ENCODE results near the gene DDB1. TPM values are rescaled to one million over a fixed set of nuclear protein-coding genes. Genes with fewer than 3 reads are reported as not detected.

Gene DDB1
- total and polyA plus RNA-seq, 2 of the 13 experiments (the other 11 are each of a cell fraction or from before 2014, with no cell fraction given): 217 to 266 TPM

DNA sequence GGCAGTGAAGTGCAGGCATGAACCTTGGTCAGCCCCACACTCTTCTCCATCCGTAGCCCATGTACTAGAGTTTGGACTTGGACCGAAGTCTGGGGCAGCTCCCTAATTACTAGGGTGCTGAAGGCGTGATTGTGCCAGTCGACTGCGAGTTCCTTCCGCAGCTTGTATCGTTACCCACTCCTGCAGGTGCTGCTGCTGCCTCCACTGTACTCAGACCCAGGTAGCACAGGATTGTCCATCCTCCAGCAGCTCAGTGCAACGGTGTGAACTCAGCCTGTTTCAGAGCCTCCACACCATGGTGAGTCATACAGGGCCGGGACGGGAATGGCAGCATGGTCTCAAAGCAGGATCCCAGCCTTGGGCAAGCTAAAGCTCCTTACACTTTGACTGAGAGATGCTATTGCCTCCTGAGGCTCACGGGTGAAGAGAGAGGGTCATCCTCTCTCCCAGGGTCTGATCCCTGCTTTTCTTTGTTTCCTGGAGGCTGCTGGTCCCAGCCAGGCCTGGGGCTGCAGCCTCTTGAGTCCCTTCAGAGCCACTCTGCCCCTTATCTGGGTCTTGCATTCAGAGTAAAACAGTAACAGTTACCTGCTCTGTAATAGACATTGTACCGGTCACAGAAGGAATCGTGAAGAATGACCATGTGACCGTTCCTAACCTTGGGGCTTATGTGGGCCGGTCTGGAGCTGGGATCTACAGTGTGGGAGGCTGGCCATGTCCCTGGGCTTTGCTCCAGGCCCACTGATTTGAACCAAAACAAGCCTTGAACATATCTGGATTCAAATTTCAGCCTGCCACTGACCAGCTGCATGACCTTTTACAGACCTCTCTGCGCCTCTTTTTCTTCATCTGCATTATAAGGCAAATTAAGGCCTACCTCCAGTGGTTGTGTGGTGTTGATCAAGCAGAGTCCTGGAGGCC, 1.8 kb upstream of the DDB1 start (continued):
- TF ChIP-seq SRSF9 (IDR thresholded peaks at IDR 0.05; ENCODE audit: borderline replicate concordance, insufficient read depth, low read depth, low read length, poor library complexity, severe bottlenecking) (no peak), RFXAP (CRISPR knock-in tag; IDR thresholded peaks at IDR 0.05; ENCODE audit: borderline replicate concordance) (no peak), BORCS8-MEF2B (CRISPR knock-in tag; IDR thresholded peaks at IDR 0.05) (no peak; the same call in 1 of the 2 replicates), ZBTB7A (CRISPR knock-in tag; IDR thresholded peaks at IDR 0.05) (no peak), ZMYM4 (CRISPR knock-in tag; IDR thresholded peaks at IDR 0.05) (peak; percentile 54; the same call in 1 of the 2 replicates), ZNF207 (IDR thresholded peaks at IDR 0.05; ENCODE audit: borderline replicate concordance) (no peak), ZFAT (CRISPR knock-in tag; conservative IDR thresholded peaks at IDR 0.05) (no peak), ZNF431 (CRISPR knock-in tag; IDR thresholded peaks at IDR 0.05; ENCODE audit: borderline replicate concordance, low read depth) (no peak), SOX5 (CRISPR knock-in tag; IDR thresholded peaks at IDR 0.05; ENCODE audit: borderline replicate concordance) (no peak), SRY (CRISPR knock-in tag; IDR thresholded peaks at IDR 0.05) (peak; percentile 78), MZF1 (CRISPR knock-in tag; IDR thresholded peaks at IDR 0.05; ENCODE audit: borderline replicate concordance) (0 out of 2 replicates have a peak, but pooled peaks have one; percentile 74), ELF1 (CRISPR knock-in tag; IDR thresholded peaks at IDR 0.05) (no peak), ATF1 (CRISPR knock-in tag; IDR thresholded peaks at IDR 0.05) (no peak), MAZ (IDR thresholded peaks at IDR 0.05; ENCODE audit: borderline replicate concordance, low read depth, low read length) (no peak), MAZ (CRISPR knock-in tag; IDR thresholded peaks at IDR 0.05; ENCODE audit: low read depth) (0 out of 2 replicates have a peak, but pooled peaks have one; percentile 26), ZNF776 (CRISPR knock-in tag; IDR thresholded peaks at IDR 0.05) (no peak)
- TF ChIP-seq, protein P1, sequence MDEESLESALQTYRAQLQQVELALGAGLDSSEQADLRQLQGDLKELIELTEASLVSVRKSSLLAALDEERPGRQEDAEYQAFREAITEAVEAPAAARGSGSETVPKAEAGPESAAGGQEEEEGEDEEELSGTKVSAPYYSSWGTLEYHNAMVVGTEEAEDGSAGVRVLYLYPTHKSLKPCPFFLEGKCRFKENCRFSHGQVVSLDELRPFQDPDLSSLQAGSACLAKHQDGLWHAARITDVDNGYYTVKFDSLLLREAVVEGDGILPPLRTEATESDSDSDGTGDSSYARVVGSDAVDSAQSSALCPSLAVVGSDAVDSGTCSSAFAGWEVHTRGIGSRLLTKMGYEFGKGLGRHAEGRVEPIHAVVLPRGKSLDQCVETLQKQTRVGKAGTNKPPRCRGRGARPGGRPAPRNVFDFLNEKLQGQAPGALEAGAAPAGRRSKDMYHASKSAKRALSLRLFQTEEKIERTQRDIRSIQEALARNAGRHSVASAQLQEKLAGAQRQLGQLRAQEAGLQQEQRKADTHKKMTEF (CRISPR knock-in tag; IDR thresholded peaks at IDR 0.05): peak; percentile 62
- TF ChIP-seq, protein P2, sequence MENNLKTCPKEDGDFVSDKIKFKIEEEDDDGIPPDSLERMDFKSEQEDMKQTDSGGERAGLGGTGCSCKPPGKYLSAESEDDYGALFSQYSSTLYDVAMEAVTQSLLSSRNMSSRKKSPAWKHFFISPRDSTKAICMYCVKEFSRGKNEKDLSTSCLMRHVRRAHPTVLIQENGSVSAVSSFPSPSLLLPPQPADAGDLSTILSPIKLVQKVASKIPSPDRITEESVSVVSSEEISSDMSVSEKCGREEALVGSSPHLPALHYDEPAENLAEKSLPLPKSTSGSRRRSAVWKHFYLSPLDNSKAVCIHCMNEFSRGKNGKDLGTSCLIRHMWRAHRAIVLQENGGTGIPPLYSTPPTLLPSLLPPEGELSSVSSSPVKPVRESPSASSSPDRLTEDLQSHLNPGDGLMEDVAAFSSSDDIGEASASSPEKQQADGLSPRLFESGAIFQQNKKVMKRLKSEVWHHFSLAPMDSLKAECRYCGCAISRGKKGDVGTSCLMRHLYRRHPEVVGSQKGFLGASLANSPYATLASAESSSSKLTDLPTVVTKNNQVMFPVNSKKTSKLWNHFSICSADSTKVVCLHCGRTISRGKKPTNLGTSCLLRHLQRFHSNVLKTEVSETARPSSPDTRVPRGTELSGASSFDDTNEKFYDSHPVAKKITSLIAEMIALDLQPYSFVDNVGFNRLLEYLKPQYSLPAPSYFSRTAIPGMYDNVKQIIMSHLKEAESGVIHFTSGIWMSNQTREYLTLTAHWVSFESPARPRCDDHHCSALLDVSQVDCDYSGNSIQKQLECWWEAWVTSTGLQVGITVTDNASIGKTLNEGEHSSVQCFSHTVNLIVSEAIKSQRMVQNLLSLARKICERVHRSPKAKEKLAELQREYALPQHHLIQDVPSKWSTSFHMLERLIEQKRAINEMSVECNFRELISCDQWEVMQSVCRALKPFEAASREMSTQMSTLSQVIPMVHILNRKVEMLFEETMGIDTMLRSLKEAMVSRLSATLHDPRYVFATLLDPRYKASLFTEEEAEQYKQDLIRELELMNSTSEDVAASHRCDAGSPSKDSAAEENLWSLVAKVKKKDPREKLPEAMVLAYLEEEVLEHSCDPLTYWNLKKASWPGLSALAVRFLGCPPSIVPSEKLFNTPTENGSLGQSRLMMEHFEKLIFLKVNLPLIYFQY (CRISPR knock-in tag; IDR thresholded peaks at IDR 0.05; ENCODE audit: borderline replicate concordance): 0 out of 2 replicates have a peak, but pooled peaks have one; percentile 19
- TF ChIP-seq, protein P3, sequence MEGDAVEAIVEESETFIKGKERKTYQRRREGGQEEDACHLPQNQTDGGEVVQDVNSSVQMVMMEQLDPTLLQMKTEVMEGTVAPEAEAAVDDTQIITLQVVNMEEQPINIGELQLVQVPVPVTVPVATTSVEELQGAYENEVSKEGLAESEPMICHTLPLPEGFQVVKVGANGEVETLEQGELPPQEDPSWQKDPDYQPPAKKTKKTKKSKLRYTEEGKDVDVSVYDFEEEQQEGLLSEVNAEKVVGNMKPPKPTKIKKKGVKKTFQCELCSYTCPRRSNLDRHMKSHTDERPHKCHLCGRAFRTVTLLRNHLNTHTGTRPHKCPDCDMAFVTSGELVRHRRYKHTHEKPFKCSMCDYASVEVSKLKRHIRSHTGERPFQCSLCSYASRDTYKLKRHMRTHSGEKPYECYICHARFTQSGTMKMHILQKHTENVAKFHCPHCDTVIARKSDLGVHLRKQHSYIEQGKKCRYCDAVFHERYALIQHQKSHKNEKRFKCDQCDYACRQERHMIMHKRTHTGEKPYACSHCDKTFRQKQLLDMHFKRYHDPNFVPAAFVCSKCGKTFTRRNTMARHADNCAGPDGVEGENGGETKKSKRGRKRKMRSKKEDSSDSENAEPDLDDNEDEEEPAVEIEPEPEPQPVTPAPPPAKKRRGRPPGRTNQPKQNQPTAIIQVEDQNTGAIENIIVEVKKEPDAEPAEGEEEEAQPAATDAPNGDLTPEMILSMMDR (CRISPR knock-in tag; IDR thresholded peaks at IDR 0.05): 0 out of 2 replicates have a peak, but pooled peaks have one; percentile 15
- TF ChIP-seq, protein P4, sequence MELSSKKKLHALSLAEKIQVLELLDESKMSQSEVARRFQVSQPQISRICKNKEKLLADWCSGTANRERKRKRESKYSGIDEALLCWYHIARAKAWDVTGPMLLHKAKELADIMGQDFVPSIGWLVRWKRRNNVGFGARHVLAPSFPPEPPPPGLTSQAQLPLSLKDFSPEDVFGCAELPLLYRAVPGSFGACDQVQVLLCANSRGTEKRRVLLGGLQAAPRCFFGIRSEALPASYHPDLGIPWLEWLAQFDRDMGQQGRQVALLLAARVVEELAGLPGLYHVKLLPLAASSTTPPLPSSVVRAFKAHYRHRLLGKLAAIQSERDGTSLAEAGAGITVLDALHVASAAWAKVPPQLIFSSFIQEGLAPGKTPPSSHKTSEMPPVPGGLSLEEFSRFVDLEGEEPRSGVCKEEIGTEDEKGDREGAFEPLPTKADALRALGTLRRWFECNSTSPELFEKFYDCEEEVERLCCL (CRISPR knock-in tag; IDR thresholded peaks at IDR 0.05; ENCODE audit: borderline replicate concordance): 0 out of 2 replicates have a peak, but pooled peaks have one; percentile 49
